Lower lobe of right lung (tissue), 2 donors: ENCODE measurements around the gene THEMIS2. TPM values are rescaled to one million over a fixed set of nuclear protein-coding genes. Genes with fewer than 3 reads are reported as not detected.
"Not testable (repeated sequence)": the region's sequence is repeated elsewhere in the genome, so short reads cannot be mapped to it uniquely, and the experiment has no call there.

Source experiments
- ATAC-seq, 2 donors: fragments of 200-7000 bp; cut with Tn5 transposase; one replicate each; pipeline ENCODE4 v1.9.1; 2020 to 2022; ENCODE audit warnings: mild to moderate bottlenecking in 2 of 2, moderate library complexity in 2 of 2
- DNase-seq: peaks from one replicate; pipeline ENCODE4 v3.0.0-alpha.2; 2020
- H3K27ac ChIP-seq: fragments of 200-600 bp; one replicate; pipeline ENCODE4 v1.8.0; 2022
- H3K27me3 ChIP-seq: fragments of 200-600 bp; one replicate; pipeline ENCODE4 v1.8.0; 2022; ENCODE audit warnings: low read depth
- H3K36me3 ChIP-seq: fragments of 200-600 bp; one replicate; pipeline ENCODE4 v1.8.0; 2022; ENCODE audit warnings: mild to moderate bottlenecking
- H3K4me1 ChIP-seq: fragments of 200-600 bp; one replicate; pipeline ENCODE4 v1.8.0; 2022
- H3K4me3 ChIP-seq: fragments of 200-600 bp; one replicate; pipeline ENCODE4 v1.8.0; 2022; ENCODE audit warnings: mild to moderate bottlenecking
- H3K9me3 ChIP-seq: fragments of 200-600 bp; one replicate; pipeline ENCODE4 v1.8.0; 2022
- intact Hi-C: fragments of 100-400 bp; cut with DNase I; formaldehyde crosslinking; loops from one replicate; pipeline ENCODE4 v1.11.0; 2022
- total RNA-seq: library from RNA; stranded (reverse); fragmentation: NEBNext Ultra II Directional; extraction: Animal tissue kit (Norgen Biotek cat#: 25700); gene quantifications from one replicate; pipeline ENCODE4 v1.2.1, GENCODE V29; 2021
- TF ChIP-seq, protein P1 (sequence below): fragments of 200-600 bp; IDR thresholded peaks from one replicate; pipeline ENCODE4 v1.8.0; 2022; ENCODE audit warnings: antibody characterized with exemption, mild to moderate bottlenecking
- donor health status: DM: no; HTN: yes; CAD: no; lungs with severe emphysema.

THEMIS2 gene
- total RNA-seq, 1 donor from 2014 or later = 161 TPM

GRCh38 chr1:27864264-27864895 lies 8.0 kb upstream of the THEMIS2 start:
- TF ChIP-seq, protein P1, sequence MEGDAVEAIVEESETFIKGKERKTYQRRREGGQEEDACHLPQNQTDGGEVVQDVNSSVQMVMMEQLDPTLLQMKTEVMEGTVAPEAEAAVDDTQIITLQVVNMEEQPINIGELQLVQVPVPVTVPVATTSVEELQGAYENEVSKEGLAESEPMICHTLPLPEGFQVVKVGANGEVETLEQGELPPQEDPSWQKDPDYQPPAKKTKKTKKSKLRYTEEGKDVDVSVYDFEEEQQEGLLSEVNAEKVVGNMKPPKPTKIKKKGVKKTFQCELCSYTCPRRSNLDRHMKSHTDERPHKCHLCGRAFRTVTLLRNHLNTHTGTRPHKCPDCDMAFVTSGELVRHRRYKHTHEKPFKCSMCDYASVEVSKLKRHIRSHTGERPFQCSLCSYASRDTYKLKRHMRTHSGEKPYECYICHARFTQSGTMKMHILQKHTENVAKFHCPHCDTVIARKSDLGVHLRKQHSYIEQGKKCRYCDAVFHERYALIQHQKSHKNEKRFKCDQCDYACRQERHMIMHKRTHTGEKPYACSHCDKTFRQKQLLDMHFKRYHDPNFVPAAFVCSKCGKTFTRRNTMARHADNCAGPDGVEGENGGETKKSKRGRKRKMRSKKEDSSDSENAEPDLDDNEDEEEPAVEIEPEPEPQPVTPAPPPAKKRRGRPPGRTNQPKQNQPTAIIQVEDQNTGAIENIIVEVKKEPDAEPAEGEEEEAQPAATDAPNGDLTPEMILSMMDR = no peak
- peak overlapping the region; percentile 80 for H3K27ac ChIP-seq

DNA sequence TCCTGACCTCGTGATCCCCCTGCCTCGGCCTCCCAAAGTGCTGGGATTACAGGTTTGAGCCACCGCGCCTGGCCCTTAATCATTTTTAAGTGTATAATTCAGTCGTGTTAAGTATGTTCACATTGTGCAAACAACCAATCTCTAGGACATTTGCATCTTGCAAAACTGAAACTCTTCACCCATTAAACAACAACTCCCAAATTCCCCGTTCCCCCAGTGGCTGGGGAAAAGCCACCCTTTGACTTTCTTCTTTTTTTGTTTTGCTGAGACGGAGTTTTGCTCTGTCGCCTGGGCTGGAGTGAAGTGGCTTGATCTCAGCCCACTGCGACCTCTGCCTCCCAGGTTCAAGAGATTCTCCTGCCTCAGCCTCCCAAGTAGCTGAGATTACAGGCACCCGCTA lies 6.5 kb upstream of the THEMIS2 start:
- TF ChIP-seq, protein P1 = no peak
- peaks cover 38% of the 10 kb centered on the region for H3K4me1 ChIP-seq
- H3K4me3 ChIP-seq = no peak overlapping the region
- intact Hi-C loops = no loop called here
- no peaks in the 10 kb centered on the region for H3K27me3 ChIP-seq
- H3K36me3 ChIP-seq = no peaks in the 10 kb centered on the region
- ATAC-seq (no peak), DNase-seq (no peak)
- H3K27ac ChIP-seq = peak overlapping the region; percentile 80
- no peaks in the 10 kb centered on the region for H3K9me3 ChIP-seq

More at GRCh38 chr1:27864264-27864895, 8.0 kb upstream of the THEMIS2 start:
- Histone ChIP-seq H3K9me3 (no peaks in the 10 kb centered on the region), H3K4me1 (peaks cover 30% of the 10 kb centered on the region), H3K4me3 (no peak overlapping the region), H3K27me3 (no peaks in the 10 kb centered on the region), H3K36me3 (no peaks in the 10 kb centered on the region)
- peak; percentile 67 to 70 for ATAC-seq
- intact Hi-C loops = no loop called here
- DNase-seq = no peak

GRCh38 chr1:27868556-27868931 lies 3.8 kb upstream of the THEMIS2 start:
- no peak for ATAC-seq
- no peak for DNase-seq
- intact Hi-C loops = no loop called here

DNA sequence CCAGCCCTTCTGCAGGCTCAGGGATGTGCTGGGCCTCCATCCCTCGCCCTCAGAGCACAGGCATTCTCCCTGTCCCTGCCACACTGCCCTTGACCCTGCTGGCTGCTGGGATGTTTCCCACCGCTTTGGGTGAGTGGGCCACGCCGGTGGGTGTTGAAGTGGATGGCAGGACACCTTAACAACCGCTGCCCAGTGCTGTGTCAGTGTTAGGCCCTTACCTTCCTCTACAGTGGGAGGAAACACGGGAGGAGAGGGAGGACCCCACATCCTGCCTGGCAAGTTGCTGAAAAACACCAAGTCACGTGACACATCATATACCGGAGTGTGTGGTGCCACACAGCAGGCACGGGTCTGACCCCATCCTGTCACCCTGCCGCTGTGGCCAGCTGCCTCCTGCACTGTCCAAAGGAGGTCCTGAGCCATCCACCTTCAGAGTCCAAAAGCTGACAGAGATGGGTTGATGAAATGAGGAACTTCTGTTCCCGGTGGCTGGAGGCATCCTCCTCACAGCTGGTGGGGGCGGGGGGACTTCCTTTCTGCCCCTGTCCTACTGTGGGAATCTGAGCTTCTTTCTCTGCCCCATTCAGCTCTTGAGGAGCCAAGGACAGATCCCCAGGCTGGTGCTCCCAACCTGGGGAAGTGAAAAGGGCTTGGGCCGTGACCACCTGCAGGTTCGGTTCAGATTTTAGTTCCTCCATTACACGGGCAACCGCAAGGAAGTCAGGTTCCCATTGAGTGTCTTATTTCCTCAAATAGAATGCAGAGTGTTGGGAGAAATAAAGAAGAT lies 3.2 kb upstream of the THEMIS2 start:
- DNase-seq = no peak
- Histone ChIP-seq H3K27ac (peak overlapping the region; percentile 75), H3K4me1 (peaks cover 26% of the 10 kb centered on the region), H3K27me3 (no peaks in the 10 kb centered on the region), H3K36me3 (no peaks in the 10 kb centered on the region), H3K9me3 (no peaks in the 10 kb centered on the region), H3K4me3 (no peak overlapping the region)
- intact Hi-C loops = no loop called here
- peak; percentile 20 to 34 for ATAC-seq
- TF ChIP-seq, protein P1 = no peak

More at GRCh38 chr1:27868556-27868931, 3.8 kb upstream of the THEMIS2 start:
- no peaks in the 10 kb centered on the region for H3K36me3 ChIP-seq
- peaks cover 29% of the 10 kb centered on the region for H3K4me1 ChIP-seq
- no peaks in the 10 kb centered on the region for H3K27me3 ChIP-seq
- H3K9me3 ChIP-seq = no peaks in the 10 kb centered on the region
- TF ChIP-seq, protein P1 = no peak
- no peak overlapping the region for H3K4me3 ChIP-seq
- H3K27ac ChIP-seq = peak overlapping the region; percentile 75

- intact Hi-C loops = no loop called here
- DNase-seq = no peak
These were observed 2.6 kb upstream of the THEMIS2 start for GRCh38 chr1:27869719-27870085.

GRCh38 chr1:27871076-27871475 lies 1.3 kb upstream of the THEMIS2 start:
- H3K4me3 ChIP-seq, ATAC-seq, H3K9me3 ChIP-seq, H3K27ac ChIP-seq, H3K27me3 ChIP-seq, DNase-seq, H3K36me3 ChIP-seq, intact Hi-C loops: not testable (repeated sequence)
- H3K4me1 ChIP-seq = peaks cover 42% of the 10 kb centered on the region

More at GRCh38 chr1:27869719-27870085, 2.6 kb upstream of the THEMIS2 start:
- TF ChIP-seq, protein P1 = no peak
- Histone ChIP-seq H3K27ac (peak overlapping the region; percentile 75), H3K9me3 (no peaks in the 10 kb centered on the region), H3K27me3 (no peaks in the 10 kb centered on the region), H3K4me3 (no peak overlapping the region), H3K4me1 (peaks cover 29% of the 10 kb centered on the region), H3K36me3 (no peaks in the 10 kb centered on the region)
- no peak for ATAC-seq
